H1 (cell line): ENCODE results near the gene URAD. TPM values are rescaled to one million over a fixed set of nuclear protein-coding genes. Genes with fewer than 3 reads are reported as not detected.

Source experiments
- ASH2L ChIP-seq: fragments of 200-600, 300-600 bp; sonication (generic); IDR thresholded peaks from one replicate; pipeline ENCODE4 v1.7.1; 2017; ENCODE audit warnings: low read length
- ATF3 ChIP-seq: IDR thresholded peaks from 2 replicates; pipeline ENCODE4 v1.6.1; 2011; ENCODE audit warnings: low read depth, mild to moderate bottlenecking, low read length; ENCODE audit not compliant: insufficient read depth
- FOSL1 ChIP-seq: IDR thresholded peaks from 2 replicates; pipeline ENCODE4 v1.6.1; 2011; ENCODE audit warnings: mild to moderate bottlenecking, low read depth, low read length, moderate library complexity; ENCODE audit not compliant: insufficient read depth
- polyA plus RNA-seq, 7 experiments: library from polyadenylated mRNA; depleted of rRNA in 3 of 7; stranded (reverse) in 5 of 7; unstranded in 2 of 7; fragments of >200 nt in 5 of 7; fragments of 200-250 nt in 2 of 7; gene quantifications; 1 replicate in 5 of 7; 2 replicates in 1 of 7; 4 replicates in 1 of 7; pipeline versions ENCODE4 v1.2.1 to v1.2.3, GENCODE V29; 2011 to 2013; ENCODE audit warnings: missing spikeins in 2 of 7, mixed read lengths in 2 of 7
- total RNA-seq: library from RNA; stranded (reverse); fragmentation: NEBNext Ultra II Directional; extraction: Animal tissue kit (Norgen Biotek cat#: 25700); gene quantifications from 2 replicates; pipeline ENCODE4 v1.2.1, GENCODE V29; 2021

Gene URAD
- total and polyA plus RNA-seq, 2 of the 8 experiments (the other 6 are each of a cell fraction or from before 2014, with no cell fraction given): not detected

DNA sequence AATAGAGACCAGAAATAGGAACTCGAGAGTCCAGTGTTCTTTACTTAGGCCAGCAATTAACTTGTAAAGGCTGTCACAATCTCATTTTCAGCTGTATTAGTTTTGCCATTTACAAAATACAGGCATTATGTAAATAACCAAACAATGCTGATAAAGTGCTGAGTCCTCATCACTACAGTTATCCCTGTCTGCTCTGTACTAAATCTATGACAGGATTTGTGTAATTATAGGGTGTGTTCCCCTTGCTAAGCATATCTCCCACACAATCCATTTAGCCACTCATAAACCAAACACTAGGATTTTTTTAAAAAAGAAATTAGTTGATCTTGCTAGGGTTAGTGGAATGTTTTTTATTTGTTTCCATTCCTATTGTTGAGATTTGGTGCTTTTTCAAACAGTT lies 45.5 kb downstream of the URAD start (continued):
- TF ChIP-seq ATF3 (no peak), ASH2L (no peak), FOSL1 (no peak)
